ENCODE measurements around the gene PCSK5.

PCSK5 gene

GRCh38 chr9:75967556-75967955 is 77.1 kb downstream of the PCSK5 start:
- DNase-seq = no peak

GRCh38 chr9:75974016-75974766 is 83.7 kb downstream of the PCSK5 start:
- DNase-seq = no peak

- DNase-seq = no peak
Observed at GRCh38 chr9:75975071-75975470, 84.6 kb downstream of the PCSK5 start.

GRCh38 chr9:75976549-75976948 is 86.1 kb downstream of the PCSK5 start:
- DNase-seq = no peak

- no peak for DNase-seq
Observed at GRCh38 chr9:75979362-75979761, 88.9 kb downstream of the PCSK5 start.

GRCh38 chr9:75983319-75984045 is 93.0 kb downstream of the PCSK5 start:
- DNase-seq = no peak

- DNase-seq = no peak
Observed at GRCh38 chr9:75985515-75985914, 95.0 kb downstream of the PCSK5 start.

- no peak for DNase-seq
Observed at GRCh38 chr9:75988663-75989062, 98.2 kb downstream of the PCSK5 start.

GRCh38 chr9:75990156-75990555 is 99.7 kb downstream of the PCSK5 start:
- no peak for DNase-seq

- no peak for DNase-seq
Observed at GRCh38 chr9:75990576-75991304, 100.3 kb downstream of the PCSK5 start.

- DNase-seq = no peak
Observed at GRCh38 chr9:75992482-75993206, 102.2 kb downstream of the PCSK5 start.

- no peak for DNase-seq
Observed at GRCh38 chr9:75993434-75993833, 103.0 kb downstream of the PCSK5 start.

- no peak for DNase-seq
Observed at GRCh38 chr9:75995066-75995465, 104.6 kb downstream of the PCSK5 start.

- DNase-seq = no peak
Observed at GRCh38 chr9:75996726-75997125, 106.3 kb downstream of the PCSK5 start.

GRCh38 chr9:75997206-75997605 is 106.7 kb downstream of the PCSK5 start:
- DNase-seq = no peak

- DNase-seq = no peak
Observed at GRCh38 chr9:75998096-75998780, 107.8 kb downstream of the PCSK5 start.

- DNase-seq = no peak
Observed at GRCh38 chr9:76001459-76001858, 111.0 kb downstream of the PCSK5 start.

GRCh38 chr9:76003041-76003440 is 112.6 kb downstream of the PCSK5 start:
- no peak for DNase-seq

- no peak for DNase-seq
Observed at GRCh38 chr9:76004526-76004925, 114.1 kb downstream of the PCSK5 start.

- DNase-seq = no peak
Observed at GRCh38 chr9:76007935-76008334, 117.5 kb downstream of the PCSK5 start.

GRCh38 chr9:76013809-76014208 is 123.3 kb downstream of the PCSK5 start:
- DNase-seq = no peak

GRCh38 chr9:76018235-76018634 is 127.8 kb downstream of the PCSK5 start:
- DNase-seq = no peak

- DNase-seq = no peak
Observed at GRCh38 chr9:76018761-76019160, 128.3 kb downstream of the PCSK5 start.
